HG02943 (cell line): Measurements from ENCODE around the gene WNT9B.
"Not testable (repeated sequence)": the region's sequence is repeated elsewhere in the genome, so short reads cannot be mapped to it uniquely, and the experiment has no call there.

Source experiments
- ATAC-seq: cut with Tn5 transposase; IDR thresholded peaks from one replicate; pipeline ENCODE4 v1.9.1; 2021; ENCODE audit warnings: mild to moderate bottlenecking, low read depth, moderate library complexity; ENCODE audit not compliant: unreplicated experiment

WNT9B gene

GRCh38 chr17:46821482-46822387 is 29.6 kb upstream of the WNT9B start:
- ATAC-seq = no peak

- ATAC-seq = no peak
Observed at GRCh38 chr17:46822388-46822921, 28.9 kb upstream of the WNT9B start.

- ATAC-seq = no peak
Observed at GRCh38 chr17:46823657-46824056, 27.7 kb upstream of the WNT9B start.

GRCh38 chr17:46826116-46826515 is 25.3 kb upstream of the WNT9B start:
- ATAC-seq = no peak

- no peak for ATAC-seq
Observed at GRCh38 chr17:46827274-46827673, 24.1 kb upstream of the WNT9B start.

- ATAC-seq = no peak
Observed at GRCh38 chr17:46831573-46832330, 19.6 kb upstream of the WNT9B start.

GRCh38 chr17:46832331-46832821 is 19.0 kb upstream of the WNT9B start:
- no peak for ATAC-seq

GRCh38 chr17:46832945-46833839 is 18.2 kb upstream of the WNT9B start:
- ATAC-seq = no peak

- no peak for ATAC-seq
Observed at GRCh38 chr17:46833840-46834208, 17.6 kb upstream of the WNT9B start.

GRCh38 chr17:46834846-46835245 is 16.5 kb upstream of the WNT9B start:
- ATAC-seq = no peak

GRCh38 chr17:46836500-46836899 is 14.9 kb upstream of the WNT9B start:
- ATAC-seq = no peak

- no peak for ATAC-seq
Observed at GRCh38 chr17:46837521-46837920, 13.9 kb upstream of the WNT9B start.

GRCh38 chr17:46839211-46839610 is 12.2 kb upstream of the WNT9B start:
- ATAC-seq = no peak

GRCh38 chr17:46840596-46840995 is 10.8 kb upstream of the WNT9B start:
- ATAC-seq = not testable (repeated sequence)

- ATAC-seq = no peak
Observed at GRCh38 chr17:46841561-46842379, 9.6 kb upstream of the WNT9B start.

- ATAC-seq = no peak
Observed at GRCh38 chr17:46842835-46843234, 8.5 kb upstream of the WNT9B start.

GRCh38 chr17:46847204-46848191 is 3.9 kb upstream of the WNT9B start:
- no peak for ATAC-seq

GRCh38 chr17:46848534-46848933 is 2.8 kb upstream of the WNT9B start:
- no peak for ATAC-seq
